ENCODE data around the gene DGKB.

DGKB gene

DNA sequence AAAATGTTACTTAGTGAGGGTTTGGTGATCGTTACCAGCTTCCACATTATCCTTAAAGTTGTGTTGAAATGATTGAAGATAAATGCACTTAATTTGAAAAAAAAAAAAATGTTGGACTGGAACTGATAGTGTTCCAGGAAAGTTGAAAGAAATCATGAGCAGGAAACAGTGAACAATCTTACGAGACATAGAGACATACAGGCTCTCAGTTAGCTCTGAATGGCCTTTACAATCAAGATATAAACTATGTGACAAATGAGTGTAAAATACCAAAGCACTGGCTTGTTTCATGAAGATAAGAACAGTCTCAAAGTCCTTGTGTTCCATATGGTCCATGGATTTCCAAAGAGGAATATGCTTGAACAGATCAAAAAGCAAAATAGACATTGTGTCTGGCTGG, 483.0 kb downstream of the DGKB start:
- POLR2A ChIA-PET = no interaction called here
- no peak for DNase-seq (ENCODE audit: extremely low spot score)
- TF ChIP-seq, protein P1, sequence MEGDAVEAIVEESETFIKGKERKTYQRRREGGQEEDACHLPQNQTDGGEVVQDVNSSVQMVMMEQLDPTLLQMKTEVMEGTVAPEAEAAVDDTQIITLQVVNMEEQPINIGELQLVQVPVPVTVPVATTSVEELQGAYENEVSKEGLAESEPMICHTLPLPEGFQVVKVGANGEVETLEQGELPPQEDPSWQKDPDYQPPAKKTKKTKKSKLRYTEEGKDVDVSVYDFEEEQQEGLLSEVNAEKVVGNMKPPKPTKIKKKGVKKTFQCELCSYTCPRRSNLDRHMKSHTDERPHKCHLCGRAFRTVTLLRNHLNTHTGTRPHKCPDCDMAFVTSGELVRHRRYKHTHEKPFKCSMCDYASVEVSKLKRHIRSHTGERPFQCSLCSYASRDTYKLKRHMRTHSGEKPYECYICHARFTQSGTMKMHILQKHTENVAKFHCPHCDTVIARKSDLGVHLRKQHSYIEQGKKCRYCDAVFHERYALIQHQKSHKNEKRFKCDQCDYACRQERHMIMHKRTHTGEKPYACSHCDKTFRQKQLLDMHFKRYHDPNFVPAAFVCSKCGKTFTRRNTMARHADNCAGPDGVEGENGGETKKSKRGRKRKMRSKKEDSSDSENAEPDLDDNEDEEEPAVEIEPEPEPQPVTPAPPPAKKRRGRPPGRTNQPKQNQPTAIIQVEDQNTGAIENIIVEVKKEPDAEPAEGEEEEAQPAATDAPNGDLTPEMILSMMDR (IDR thresholded peaks at IDR 0.05; ENCODE audit: control extremely low read depth, extremely low read depth, low read depth, missing control alignments) = no peak
- CTCF ChIA-PET = no interaction called here

DNA sequence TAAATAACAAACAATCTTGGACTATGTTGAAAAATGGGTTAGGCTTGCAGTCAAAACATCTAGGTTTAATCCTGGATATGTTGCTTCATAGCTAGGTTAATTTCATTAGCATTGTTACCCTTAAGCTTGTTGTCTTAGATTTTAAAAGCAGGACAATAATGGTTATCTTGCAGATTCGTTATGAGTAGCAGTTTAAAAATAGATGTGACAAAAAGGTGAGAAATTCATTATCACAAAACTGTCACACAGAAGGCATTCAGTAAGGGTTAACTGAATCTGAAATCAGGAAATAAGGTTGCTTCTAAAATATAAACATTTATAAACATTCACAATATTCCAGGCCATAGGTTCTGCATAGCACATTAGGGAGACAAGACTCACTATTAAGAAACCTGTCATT, 483.9 kb downstream of the DGKB start:
- no peak for DNase-seq (ENCODE audit: extremely low spot score)
- POLR2A ChIA-PET = no interaction called here
- TF ChIP-seq, protein P1 (IDR thresholded peaks at IDR 0.05; ENCODE audit: control extremely low read depth, extremely low read depth, low read depth, missing control alignments) = no peak
- CTCF ChIA-PET = no interaction called here

DNA sequence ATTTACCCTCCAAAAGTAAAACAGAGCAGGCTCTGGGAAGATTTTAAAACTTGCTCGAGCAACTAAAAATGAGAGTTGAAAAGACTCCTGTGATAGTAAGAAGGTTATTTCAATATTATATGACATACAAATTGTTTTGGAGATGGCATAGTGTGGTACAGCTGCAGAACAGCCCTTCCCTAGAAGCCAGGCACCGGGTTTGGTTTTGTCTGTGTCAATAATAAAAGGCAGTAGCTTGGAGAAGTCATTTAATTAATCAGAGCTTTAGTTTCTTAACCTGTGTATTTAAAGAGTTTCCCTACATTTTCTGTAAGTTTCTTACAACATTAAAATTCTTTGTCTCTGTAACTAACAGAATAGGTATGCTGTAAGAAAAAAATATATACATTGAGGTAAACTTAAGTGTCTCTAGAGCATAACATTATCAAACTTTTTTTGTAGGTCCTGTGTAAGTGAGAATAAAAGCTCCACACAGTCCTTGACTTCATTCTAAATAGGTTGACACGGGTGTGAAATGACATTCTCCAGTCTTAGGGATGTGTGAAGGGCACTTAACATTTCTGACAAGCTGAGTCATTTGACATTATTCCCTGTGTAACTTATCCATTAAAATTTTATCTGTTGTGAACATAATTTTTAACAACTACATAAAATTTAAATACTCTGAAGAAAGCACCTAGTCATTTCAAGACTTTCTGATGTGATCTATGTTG, 488.1 kb downstream of the DGKB start:
- ChIA-PET POLR2A (no interaction called here), CTCF (interaction anchor here (1.1 to 1.9 kb wide), 2 partner anchors 9 to 13 kb away, joined by 3 to 5 read pairs; no protein-coding TSS in a partner anchor)
- no peak for DNase-seq (ENCODE audit: extremely low spot score)
- TF ChIP-seq, protein P1 (IDR thresholded peaks at IDR 0.05; ENCODE audit: control extremely low read depth, extremely low read depth, low read depth, missing control alignments) = no peak

DNA sequence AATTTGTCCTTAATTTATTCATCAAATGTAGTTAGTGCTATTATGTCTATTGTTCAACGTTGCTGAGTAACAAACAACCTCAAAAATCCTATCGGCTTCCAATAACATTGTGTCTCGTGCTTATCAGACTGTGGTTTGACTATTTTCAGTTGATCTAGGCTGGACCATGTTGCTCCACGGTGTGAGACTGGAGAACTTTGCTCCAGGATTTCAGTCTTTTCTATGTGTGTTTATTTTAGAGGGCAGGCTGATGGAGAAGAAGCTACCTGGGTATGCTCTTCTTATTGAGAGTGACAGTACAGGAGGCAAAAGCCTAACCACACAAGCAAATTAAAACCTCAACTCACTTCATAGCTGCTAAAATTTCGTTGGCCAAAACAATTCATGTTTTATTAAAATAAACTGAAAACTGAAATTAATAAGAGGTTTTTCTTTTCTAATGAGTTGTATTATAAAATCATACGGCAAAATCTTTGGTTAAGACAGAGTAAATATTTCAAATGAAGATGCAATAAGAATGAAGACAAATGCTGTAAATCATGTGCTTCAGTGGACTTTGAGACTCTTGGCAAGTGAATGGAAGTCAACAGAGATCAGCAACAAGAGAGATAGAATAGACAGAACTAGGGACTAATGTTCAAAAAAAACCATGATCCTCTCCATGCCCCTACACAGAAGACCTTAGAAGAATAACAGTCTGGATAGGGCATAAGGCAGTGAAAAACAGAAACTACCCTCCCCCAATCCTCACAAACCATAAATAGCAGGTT, 495.1 kb downstream of the DGKB start:
- no peak for DNase-seq (ENCODE audit: extremely low spot score)
- ChIA-PET CTCF (no interaction called here), POLR2A (no interaction called here)
- TF ChIP-seq, protein P1 (IDR thresholded peaks at IDR 0.05; ENCODE audit: control extremely low read depth, extremely low read depth, low read depth, missing control alignments) = no peak

DNA sequence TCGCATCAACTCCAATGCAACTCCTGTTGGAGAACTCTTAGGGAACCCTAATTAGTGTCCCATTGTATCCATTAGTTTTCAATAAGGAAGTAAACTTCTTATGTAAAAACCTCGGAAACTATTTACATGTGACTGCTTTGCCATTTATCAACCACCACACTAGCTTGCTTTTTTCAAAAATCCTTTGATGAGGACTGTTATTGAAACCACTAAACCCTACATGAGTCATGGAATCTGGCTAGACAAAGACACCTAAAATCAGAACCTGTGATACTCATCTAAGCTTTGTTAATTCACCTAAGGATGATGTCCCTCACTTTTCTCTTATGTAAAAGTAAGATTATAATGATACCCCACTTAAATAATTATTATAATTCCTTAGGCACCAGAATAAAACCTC, 499.0 kb downstream of the DGKB start:
- CTCF ChIA-PET = no interaction called here
- TF ChIP-seq, protein P1 (IDR thresholded peaks at IDR 0.05; ENCODE audit: control extremely low read depth, extremely low read depth, low read depth, missing control alignments) = no peak
- DNase-seq (ENCODE audit: extremely low spot score) = no peak
- POLR2A ChIA-PET = no interaction called here

DNA sequence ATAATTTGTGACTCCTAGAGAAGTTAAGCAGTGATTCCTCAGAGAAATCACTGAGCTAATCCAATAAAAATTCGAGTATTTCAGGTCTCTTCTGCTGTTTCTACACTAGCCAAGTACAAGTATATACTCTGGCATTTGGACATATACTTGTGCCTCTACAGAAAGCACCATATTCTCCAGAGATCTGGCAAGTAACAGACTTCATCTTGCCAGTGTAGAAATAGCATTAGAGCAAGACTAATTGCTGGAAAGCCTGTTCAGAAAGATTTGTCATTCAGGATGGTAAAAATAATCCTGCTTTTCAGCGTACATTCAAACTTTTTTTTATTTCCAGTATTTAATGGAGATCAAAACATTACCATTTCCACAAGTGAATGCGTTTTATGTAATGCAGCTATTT, 502.3 kb downstream of the DGKB start:
- DNase-seq (ENCODE audit: extremely low spot score) = no peak
- ChIA-PET POLR2A (no interaction called here), CTCF (no interaction called here)
- TF ChIP-seq, protein P1 (IDR thresholded peaks at IDR 0.05; ENCODE audit: control extremely low read depth, extremely low read depth, low read depth, missing control alignments) = no peak

Measured in GM10248 (cell line).